ENCODE results near the gene JCAD.

DNA sequence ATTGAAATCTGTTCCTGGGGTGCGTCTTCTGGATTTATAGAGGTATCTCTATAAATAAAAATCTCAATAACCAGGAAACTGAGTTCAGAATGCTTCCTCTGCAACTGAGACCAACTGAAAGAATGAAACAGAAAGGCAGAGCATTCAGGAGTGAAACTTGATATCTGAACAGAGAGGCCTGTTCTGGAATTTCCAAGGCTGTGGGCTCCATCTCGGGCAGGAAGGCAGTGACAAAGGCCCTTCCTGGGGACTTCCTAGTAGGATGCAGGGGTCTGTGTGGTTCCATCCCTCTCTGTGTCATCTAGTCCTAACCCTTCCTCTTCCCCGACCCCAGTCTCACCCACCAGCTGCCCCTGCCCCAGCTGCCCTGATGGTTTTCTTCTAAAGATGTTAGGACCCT, 52.0 kb downstream of the JCAD start:
- TF ChIP-seq, protein P1, sequence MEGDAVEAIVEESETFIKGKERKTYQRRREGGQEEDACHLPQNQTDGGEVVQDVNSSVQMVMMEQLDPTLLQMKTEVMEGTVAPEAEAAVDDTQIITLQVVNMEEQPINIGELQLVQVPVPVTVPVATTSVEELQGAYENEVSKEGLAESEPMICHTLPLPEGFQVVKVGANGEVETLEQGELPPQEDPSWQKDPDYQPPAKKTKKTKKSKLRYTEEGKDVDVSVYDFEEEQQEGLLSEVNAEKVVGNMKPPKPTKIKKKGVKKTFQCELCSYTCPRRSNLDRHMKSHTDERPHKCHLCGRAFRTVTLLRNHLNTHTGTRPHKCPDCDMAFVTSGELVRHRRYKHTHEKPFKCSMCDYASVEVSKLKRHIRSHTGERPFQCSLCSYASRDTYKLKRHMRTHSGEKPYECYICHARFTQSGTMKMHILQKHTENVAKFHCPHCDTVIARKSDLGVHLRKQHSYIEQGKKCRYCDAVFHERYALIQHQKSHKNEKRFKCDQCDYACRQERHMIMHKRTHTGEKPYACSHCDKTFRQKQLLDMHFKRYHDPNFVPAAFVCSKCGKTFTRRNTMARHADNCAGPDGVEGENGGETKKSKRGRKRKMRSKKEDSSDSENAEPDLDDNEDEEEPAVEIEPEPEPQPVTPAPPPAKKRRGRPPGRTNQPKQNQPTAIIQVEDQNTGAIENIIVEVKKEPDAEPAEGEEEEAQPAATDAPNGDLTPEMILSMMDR (conservative IDR thresholded peaks at IDR 0.05; ENCODE audit: low read depth in 2 of 2), result no peak
- TF ChIP-seq POLR2AphosphoS5 (IDR thresholded peaks at IDR 0.05; ENCODE audit: low read depth) (no peak), EZH2phosphoT487 (IDR thresholded peaks at IDR 0.05; ENCODE audit: unreplicated experiment) (no peak), CREB1 (CRISPR knock-in tag; IDR thresholded peaks at IDR 0.05; ENCODE audit: low read depth) (no peak), NANOG (IDR thresholded peaks at IDR 0.05; ENCODE audit: borderline replicate concordance) (no peak), JUNB (IDR thresholded peaks at IDR 0.05; ENCODE audit: unreplicated experiment) (no peak), EZH2 (IDR thresholded peaks at IDR 0.05; ENCODE audit: low read depth, unreplicated experiment) (no peak), ZNF114 (CRISPR knock-in tag; IDR thresholded peaks at IDR 0.05) (no peak)
- TF ChIP-seq, protein P2, sequence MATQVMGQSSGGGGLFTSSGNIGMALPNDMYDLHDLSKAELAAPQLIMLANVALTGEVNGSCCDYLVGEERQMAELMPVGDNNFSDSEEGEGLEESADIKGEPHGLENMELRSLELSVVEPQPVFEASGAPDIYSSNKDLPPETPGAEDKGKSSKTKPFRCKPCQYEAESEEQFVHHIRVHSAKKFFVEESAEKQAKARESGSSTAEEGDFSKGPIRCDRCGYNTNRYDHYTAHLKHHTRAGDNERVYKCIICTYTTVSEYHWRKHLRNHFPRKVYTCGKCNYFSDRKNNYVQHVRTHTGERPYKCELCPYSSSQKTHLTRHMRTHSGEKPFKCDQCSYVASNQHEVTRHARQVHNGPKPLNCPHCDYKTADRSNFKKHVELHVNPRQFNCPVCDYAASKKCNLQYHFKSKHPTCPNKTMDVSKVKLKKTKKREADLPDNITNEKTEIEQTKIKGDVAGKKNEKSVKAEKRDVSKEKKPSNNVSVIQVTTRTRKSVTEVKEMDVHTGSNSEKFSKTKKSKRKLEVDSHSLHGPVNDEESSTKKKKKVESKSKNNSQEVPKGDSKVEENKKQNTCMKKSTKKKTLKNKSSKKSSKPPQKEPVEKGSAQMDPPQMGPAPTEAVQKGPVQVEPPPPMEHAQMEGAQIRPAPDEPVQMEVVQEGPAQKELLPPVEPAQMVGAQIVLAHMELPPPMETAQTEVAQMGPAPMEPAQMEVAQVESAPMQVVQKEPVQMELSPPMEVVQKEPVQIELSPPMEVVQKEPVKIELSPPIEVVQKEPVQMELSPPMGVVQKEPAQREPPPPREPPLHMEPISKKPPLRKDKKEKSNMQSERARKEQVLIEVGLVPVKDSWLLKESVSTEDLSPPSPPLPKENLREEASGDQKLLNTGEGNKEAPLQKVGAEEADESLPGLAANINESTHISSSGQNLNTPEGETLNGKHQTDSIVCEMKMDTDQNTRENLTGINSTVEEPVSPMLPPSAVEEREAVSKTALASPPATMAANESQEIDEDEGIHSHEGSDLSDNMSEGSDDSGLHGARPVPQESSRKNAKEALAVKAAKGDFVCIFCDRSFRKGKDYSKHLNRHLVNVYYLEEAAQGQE (IDR thresholded peaks at IDR 0.05; ENCODE audit: unreplicated experiment), result no peak
- TF ChIP-seq, protein P3, sequence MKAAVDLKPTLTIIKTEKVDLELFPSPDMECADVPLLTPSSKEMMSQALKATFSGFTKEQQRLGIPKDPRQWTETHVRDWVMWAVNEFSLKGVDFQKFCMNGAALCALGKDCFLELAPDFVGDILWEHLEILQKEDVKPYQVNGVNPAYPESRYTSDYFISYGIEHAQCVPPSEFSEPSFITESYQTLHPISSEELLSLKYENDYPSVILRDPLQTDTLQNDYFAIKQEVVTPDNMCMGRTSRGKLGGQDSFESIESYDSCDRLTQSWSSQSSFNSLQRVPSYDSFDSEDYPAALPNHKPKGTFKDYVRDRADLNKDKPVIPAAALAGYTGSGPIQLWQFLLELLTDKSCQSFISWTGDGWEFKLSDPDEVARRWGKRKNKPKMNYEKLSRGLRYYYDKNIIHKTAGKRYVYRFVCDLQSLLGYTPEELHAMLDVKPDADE (IDR thresholded peaks at IDR 0.05), result no peak

All from GM23338 (cell line).